H4 (cell line): ENCODE results near the gene KIFC1. TPM values are rescaled to one million over a fixed set of nuclear protein-coding genes. Genes with fewer than 3 reads are reported as not detected.
"Not testable (repeated sequence)": the region's sequence is repeated elsewhere in the genome, so short reads cannot be mapped to it uniquely, and the experiment has no call there.

ENCODE experiments used
- DNase-seq: peaks from one replicate; pipeline ENCODE4 v3.0.0-alpha.2; 2015; ENCODE audit warnings: low spot score
- total RNA-seq: library from RNA; depleted of rRNA; stranded (reverse); fragments of >200 nt; shearing (Covaris generic); gene quantifications from 2 replicates; pipeline ENCODE4 v1.2.3, GENCODE V29; 2014; rRNA removed

The KIFC1 gene
- total RNA-seq, result 52.4 and 67.2 TPM in 2 replicates

DNA sequence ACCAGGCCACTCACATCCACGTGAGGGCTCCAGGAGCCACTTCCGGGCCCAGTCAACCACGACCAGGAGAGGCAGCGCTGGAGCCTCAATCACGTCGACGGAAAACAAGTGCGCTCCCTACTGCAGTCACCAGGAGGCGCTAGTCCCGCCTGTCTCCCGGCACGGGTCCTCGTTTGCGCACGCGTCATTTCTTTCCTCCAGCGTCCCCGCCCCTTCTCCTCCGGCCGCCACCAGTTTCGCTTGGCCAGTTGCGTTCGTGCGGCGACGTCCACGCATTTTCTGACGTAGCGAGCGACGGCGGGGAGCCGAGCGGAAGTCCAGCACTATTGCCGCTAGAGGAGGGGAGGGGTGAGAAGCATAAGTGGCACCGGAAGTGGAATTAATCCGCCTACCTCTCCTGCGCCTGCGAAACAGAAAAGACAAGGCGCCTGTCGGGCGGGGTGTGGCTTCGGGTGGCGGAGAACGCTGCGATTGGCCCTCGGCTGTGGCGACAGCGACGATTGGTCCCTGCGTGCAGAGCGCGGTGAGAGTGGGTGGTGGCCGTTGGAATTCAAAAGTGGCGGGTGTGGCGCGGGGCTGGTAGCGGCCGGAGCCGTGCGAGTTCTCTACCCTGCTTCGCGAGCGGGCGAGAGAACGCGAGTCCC lies at the start of gene KIFC1:
Gene KIFC1 (plus strand): TSS at position 546 of the 644 bp plus-strand sequence. CDS start 163 bp downstream, outside the sequence.
- peak; percentile 100 for DNase-seq

GRCh38 chr6:33343606-33343952 lies 48.0 kb upstream of the KIFC1 start:
- not testable (repeated sequence) for DNase-seq

GRCh38 chr6:33343953-33344611 lies 47.5 kb upstream of the KIFC1 start:
- DNase-seq, result no peak

- DNase-seq, result peak; percentile 86
Observed at GRCh38 chr6:33344701-33345697, 46.6 kb upstream of the KIFC1 start.

- not testable (repeated sequence) for DNase-seq
Observed at GRCh38 chr6:33346972-33347371, 44.7 kb upstream of the KIFC1 start.

DNA sequence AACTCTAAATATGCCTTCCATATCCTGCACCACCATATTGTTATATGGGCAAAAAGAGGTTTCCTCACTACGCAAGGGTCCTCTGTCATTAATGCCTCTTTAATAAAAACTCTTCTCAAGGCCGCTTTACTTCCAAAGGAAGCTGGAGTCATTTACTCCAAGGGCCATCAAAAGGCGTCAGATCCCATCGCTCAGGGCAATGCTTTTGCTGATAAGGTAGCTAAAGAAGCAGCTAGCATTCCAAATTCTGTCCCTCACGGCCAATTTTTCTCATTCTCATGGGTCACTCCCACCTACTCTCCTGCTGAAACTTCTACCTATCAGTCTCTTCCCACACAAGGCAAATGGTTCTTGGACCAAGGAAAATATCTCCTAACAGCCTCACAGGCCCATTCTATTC lies 43.8 kb upstream of the KIFC1 start:
- DNase-seq, result no peak

DNA sequence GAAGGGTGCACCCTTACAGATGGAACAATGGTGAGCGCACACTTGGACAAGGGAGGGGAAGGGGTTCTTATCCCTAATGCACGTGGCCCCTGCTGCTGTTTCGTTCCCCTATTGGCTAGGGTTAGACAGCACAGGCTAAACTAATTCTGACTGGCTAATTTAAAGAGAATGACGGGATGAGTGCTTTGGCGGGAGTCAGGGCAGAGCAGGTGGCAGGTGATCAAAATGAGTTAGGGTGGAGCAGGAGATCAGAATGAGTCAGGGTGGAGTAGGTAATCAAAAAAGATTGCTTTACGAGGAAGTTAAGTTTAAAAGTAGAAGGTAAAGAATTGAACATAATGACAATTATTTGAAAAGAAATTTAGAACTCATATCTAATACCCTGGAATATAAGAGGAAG lies 35.8 kb upstream of the KIFC1 start:
- not testable (repeated sequence) for DNase-seq

DNA sequence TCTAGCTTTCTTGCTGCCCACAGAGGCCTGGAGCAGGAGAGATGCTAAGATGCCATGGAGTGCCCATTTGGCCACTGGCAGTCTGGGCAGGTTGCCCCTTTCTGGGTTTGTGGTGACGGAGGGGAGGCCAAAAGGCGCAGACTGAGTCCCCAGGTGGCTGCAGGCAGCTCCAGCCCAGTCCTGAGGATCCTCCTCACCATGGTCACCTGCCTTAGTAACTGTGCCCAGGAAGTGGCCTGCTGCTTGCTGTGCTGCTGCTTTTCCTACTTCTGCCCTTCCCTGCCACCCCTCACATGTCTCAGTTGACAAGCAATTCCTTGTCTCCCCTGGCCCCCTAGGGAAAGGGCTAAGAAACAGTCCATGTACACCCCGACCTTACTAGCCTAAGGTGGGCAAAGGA lies 35.3 kb upstream of the KIFC1 start:
- DNase-seq, result no peak

DNA sequence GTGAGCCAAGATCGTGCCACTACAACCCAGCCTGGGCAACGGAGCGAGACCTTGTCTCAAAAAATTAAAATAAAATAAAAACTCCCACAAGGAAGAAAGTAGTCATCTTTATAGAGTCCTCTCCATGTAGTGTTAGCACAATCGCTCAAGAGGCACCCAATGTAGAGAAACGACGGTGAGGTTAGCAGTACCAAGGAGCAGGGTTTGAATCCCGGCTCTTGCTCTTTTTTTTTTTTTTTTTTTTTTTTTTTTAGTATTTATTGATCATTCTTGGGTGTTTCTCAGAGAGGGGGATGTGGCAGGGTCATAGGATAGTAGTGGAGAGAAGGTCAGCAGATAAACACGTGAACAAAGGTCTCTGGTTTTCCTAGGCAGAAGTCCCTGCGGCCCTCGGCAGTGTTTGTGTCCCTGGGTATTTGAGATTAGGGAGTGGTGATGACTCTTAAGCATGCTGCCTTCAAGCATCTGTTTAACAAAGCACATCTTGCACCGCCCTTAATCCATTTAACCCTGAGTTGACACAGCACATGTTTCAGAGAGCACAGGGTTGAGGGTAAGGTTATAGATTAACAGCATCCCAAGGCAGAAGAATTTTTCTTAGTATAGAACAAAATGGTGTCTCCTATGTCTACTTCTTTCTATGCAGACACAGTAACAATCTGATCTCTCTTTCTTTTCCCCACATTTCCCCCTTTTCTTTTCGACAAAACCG lies 34.3 kb upstream of the KIFC1 start:
- DNase-seq, result not testable (repeated sequence)

- no peak for DNase-seq
Observed at GRCh38 chr6:33359331-33359730, 32.3 kb upstream of the KIFC1 start.

DNA sequence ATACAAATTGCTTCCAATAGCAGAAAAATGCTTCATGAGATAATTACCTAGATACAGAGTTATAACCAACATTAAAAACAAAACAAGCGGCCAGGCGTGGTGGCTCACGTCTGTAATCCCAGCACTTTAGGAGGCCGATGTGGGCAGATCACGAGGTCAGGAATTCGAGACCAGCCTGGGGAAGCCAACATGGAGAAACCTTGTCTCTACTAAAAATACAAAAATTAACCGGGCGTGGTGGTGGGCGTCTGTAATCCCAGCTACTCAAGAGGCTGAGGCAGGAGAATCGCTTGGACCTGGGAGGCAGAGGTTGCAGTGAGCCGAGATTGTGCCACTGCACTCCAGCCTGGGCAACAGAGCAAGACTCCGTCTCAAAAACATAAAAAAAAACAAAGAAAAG lies 28.1 kb upstream of the KIFC1 start:
- DNase-seq, result not testable (repeated sequence)

GRCh38 chr6:33364475-33365205 lies 27.0 kb upstream of the KIFC1 start:
- peak; percentile 78 for DNase-seq

DNA sequence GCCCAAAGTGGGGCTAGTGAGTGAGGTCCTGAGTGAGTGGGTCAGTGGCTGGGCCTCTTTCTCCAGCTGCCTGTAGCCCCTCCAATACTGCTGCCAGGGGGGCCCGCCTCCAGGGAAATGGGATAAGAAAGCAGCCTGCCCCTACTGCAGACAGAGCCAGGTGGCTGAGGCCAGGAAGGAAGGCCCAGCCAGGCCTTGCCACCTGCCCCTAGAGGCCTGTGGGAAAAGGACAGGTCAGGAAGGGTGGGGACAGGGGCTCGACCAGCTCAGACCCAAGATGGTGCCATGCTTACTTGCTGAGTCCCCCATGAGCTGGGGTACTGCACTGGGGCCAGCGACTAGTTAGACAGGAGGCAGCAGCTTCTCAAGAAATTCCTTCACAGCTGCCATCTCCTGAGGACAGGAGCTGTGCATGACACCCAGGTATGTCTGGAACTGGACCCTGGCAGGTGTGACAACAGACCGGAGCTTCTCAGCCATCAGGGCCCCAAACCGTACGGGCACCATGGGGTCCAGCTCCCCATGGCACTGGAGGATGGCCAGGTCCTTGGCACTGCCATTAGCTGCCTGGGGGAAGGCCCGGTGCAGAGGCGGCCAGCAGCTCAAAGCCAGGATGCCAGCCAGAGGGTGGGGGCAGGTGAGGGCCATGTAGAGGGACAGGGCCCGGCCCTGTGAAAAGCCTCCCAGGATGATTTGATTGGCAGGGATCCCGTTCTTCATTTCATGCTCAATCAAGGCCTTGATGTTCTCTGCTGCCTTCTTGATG lies 26.2 kb upstream of the KIFC1 start:
- DNase-seq, result not testable (repeated sequence)

DNA sequence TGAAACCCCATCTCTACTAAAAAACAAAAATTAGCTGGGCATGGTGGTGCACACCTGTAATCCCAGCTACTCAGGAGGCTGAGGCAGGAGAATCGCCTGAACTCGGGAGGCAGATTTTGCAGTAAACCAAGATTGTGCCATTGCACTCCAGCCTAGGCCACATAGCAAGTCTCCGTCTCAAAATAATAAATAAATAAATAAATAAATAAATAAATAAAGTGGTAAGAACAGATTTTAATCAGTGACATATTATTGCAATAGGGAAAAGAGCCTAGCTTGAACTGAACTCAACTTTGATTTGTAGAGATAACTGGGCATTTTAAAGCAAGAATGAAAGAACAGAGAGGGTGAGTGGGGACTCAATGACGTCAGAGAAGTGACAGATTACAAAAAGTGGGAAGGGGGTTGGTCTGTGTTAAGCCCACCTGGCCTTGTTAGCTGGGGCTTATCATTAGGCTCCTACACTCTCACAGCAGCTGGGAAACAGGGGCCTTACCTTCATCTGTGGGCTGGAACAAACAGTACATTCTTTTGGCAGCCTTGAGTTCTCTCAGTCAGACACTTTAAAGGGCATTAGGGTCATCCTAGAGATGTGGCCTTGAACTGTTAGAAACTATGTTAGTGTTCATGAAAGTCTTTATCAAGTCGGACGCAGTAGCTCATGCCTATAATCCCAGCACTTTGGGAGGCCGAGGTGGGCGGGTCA lies 24.5 kb upstream of the KIFC1 start:
- DNase-seq, result no peak

- DNase-seq, result not testable (repeated sequence)
Observed at GRCh38 chr6:33367715-33368025, 24.0 kb upstream of the KIFC1 start.

- DNase-seq, result not testable (repeated sequence)
Observed at GRCh38 chr6:33371901-33372300, 19.7 kb upstream of the KIFC1 start.

DNA sequence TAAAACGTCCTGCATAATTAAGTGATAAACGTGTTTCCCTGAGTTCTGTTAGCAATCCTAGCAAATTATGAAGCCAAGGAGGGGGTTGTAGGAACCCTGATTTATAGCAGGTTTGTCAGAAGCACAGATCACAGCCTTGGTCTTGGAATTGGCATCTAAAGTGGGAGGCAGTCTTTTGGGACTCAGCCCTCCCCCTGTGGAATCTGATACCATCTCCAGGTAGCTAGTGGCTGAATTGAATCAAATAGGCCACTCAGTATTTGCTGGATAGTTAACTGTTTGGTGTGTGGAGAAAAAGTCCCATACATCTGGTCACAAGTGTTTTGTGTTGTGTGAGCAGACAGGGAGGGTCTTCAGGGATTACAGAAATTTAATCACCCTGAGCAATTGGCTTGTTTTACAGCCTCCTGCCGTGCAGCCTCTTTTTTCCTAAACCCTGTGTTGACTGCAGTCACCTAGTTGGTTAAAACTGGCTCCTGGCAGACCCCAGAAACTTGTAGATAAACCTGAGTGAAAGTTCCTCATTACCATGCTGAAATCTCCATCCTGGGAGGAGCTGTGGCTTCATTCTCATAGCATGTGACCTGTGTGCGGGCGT lies 19.0 kb upstream of the KIFC1 start:
- DNase-seq, result no peak

DNA sequence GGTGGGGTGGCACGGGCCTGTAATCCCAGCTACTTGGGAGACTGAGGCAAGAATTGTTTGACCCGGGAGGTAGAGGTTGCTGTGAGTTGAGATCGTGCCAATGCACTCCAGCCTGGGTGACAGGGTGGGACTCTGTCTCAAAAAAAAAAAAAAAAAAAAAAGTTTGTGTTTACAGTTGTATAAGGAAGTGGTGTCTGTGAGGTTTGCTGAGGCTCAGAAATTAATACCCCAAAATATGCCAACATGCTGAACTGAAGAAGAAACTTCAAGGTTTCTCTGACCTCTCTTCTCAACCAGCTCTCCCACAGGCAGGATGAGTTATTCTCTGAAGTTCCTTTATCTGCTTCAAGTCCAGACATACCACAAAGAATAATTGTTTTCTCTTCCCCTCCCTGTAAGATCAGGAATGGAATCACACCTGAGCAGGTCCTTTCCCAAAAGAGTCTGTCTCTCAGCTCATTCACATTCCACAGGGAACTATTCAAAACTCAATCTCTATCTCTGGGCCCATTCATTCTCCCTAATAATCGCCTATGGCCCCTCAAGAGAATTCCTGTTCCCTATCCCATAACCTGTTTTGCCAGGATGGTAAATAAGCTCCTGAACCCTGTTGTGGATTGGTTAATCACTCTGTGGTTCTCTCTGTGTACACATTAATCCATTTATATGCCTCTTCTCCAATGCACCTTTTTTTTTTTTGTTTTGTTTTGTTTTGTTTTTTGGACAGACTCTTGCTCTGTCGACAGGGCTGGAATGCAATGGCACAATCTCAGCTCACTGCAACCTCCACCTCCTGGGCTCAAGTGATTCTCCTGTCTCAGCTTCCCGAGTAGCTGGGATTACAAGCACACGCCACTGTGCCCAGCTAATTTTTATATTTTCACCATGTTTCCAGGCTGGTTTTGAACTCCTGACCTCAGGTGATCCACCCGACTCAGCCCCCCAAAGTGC lies 17.4 kb upstream of the KIFC1 start:
- no peak for DNase-seq
